T-helper 17 cell (primary cell): Measurements from ENCODE around the gene LRMDA. TPM values are rescaled to one million over a fixed set of nuclear protein-coding genes. Genes with fewer than 3 reads are reported as not detected.

Source experiments
- ATAC-seq: fragments of 150-1000 bp; cut with Tn5 transposase; 2 replicates; pipeline ENCODE4 v1.10.0; 2021; ENCODE audit warnings: mild to moderate bottlenecking, moderate library complexity
- DNase-seq, 3 donors: peaks; one replicate each; pipeline versions ENCODE4 v3.0.0 to v3.0.0-alpha.2; 2020 to 2021
- H3K9me3 ChIP-seq: one replicate; pipeline ENCODE4 v1.7.0; 2013; ENCODE audit warnings: low read length, mild to moderate bottlenecking; ENCODE audit not compliant: control insufficient read depth, poor library complexity, severe bottlenecking
- H3K27ac Mint-ChIP-seq: one replicate; pipeline ENCODE4 v1.8.0; 2022; ENCODE audit warnings: mild to moderate bottlenecking, moderate library complexity, mixed read lengths
- H3K27me3 Mint-ChIP-seq: one replicate; pipeline ENCODE4 v1.8.0; 2022; ENCODE audit warnings: mixed read lengths
- H3K36me3 Mint-ChIP-seq: one replicate; pipeline ENCODE4 v1.8.0; 2022; ENCODE audit warnings: low read depth, mixed read lengths
- H3K4me1 Mint-ChIP-seq: one replicate; pipeline ENCODE4 v1.8.0; 2022; ENCODE audit warnings: mild to moderate bottlenecking, mixed read lengths
- H3K4me3 Mint-ChIP-seq: one replicate; pipeline ENCODE4 v1.8.0; 2022; ENCODE audit warnings: mild to moderate bottlenecking, moderate library complexity, mixed read lengths
- total RNA-seq, 4 donors: library from RNA in 2 of 4; stranded (reverse) in 2 of 4; gene quantifications; one replicate each; pipeline ENCODE4 v1.2.3 and lab custom pipeline; 2022 to 2026

Gene LRMDA
- total RNA-seq, 2 donors from 2014 or later = not detected

DNA sequence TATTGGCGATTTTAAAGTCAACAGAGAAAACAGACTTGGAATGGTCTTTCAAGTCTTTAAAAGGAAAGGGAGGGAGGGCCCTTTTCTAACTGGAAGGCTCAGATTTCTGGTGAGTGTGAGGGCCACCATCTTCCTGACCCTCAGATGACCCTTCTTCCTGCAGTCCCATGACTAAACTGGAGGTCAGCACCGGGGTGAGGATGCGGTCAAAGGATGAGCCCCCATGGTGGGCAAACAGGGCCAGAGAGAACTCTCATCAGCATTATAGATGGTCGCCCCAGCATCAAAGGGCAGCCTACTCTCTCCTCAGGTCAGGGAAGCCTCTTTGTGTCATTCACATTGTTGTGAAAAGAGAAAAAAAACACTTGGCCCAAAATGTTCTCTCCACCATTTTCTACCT lies 219.2 kb downstream of the LRMDA start:
- Mint-ChIP-seq H3K4me3 (no peak overlapping the region), H3K27me3 (no peaks in the 10 kb centered on the region), H3K27ac (no peak overlapping the region), H3K36me3 (no peaks in the 10 kb centered on the region), H3K4me1 (no peaks in the 10 kb centered on the region)
- no peak for DNase-seq
- no peak for ATAC-seq
- H3K9me3 ChIP-seq = no peaks in the 10 kb centered on the region

DNA sequence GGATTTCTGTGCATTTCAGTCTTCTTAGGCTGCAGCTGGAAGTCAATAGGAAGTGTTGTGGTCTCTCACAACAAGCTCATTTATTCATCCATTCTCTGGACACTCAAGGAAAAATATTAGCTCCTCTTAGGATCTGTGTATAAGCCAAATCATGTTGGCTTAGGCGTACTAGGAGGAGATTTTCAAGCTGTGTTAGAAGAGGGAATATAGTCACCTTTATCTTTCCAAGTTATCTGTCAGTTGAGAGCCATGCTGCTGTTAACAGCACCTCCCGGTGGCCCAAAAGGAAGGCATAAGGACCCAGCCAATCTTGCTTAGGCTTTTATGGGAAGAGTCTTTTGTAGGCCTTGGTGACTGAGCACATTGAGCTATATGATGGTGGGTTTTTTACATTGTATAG lies 220.0 kb downstream of the LRMDA start:
- Mint-ChIP-seq H3K4me1 (no peaks in the 10 kb centered on the region), H3K4me3 (no peak overlapping the region), H3K27me3 (peaks cover 5% of the 10 kb centered on the region), H3K36me3 (no peaks in the 10 kb centered on the region), H3K27ac (no peak overlapping the region)
- H3K9me3 ChIP-seq = no peaks in the 10 kb centered on the region
- DNase-seq (no peak), ATAC-seq (no peak)

DNA sequence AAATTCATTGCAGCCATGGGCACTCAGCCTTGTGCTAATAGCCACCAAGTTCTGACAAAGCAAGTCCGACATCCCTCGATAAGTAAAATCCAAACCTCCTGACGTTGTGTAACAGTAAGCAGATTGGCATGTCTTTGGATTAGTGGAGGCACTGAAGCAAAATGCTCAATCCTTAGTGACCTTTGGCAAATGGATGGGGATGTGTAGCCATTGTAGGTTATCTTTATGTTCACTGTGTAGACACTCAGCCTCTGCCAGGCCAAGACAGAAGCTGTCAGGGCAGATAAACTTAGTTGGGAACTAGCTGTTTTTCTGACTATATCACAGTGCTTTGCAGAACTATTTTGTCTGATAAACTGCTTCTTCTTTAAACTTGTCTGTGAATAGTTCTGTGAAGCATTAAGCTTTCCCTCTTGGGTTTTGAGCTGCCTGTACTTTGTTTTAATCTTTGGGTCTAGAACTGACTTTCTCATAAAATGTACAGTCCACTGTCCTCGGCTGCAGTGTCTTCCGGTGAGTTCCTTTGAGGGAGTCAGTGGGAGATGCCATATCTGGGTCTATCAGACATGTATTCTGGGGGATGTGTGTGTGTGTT lies 220.8 kb downstream of the LRMDA start:
- H3K27me3 Mint-ChIP-seq = peaks cover 13% of the 10 kb centered on the region
- ATAC-seq (no peak), DNase-seq (no peak)
- H3K4me1 Mint-ChIP-seq = no peaks in the 10 kb centered on the region
- no peaks in the 10 kb centered on the region for H3K36me3 Mint-ChIP-seq
- H3K27ac Mint-ChIP-seq = no peak overlapping the region
- H3K4me3 Mint-ChIP-seq = no peak overlapping the region
- H3K9me3 ChIP-seq = no peaks in the 10 kb centered on the region

DNA sequence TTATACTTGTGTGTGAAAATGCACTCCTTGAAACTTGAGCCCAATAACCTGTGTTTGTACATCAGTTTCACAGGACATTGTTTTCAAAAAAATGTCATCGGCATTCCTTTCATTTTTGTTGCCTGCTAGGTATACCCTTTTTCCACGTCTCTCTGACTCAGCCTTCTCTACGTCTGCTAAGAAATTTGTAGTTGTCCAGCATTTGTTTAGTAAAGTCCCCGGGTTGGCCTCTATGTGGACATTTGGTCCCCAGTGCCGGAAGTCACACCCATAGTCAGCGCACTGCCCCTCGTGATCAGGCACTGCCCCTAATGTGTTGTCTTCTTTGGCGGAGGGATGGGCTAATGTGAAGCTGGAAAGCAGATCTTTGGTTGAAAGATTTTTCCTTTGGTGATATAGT lies 222.3 kb downstream of the LRMDA start:
- H3K27ac Mint-ChIP-seq = no peak overlapping the region
- no peaks in the 10 kb centered on the region for H3K36me3 Mint-ChIP-seq
- peaks cover 19% of the 10 kb centered on the region for H3K27me3 Mint-ChIP-seq

DNA sequence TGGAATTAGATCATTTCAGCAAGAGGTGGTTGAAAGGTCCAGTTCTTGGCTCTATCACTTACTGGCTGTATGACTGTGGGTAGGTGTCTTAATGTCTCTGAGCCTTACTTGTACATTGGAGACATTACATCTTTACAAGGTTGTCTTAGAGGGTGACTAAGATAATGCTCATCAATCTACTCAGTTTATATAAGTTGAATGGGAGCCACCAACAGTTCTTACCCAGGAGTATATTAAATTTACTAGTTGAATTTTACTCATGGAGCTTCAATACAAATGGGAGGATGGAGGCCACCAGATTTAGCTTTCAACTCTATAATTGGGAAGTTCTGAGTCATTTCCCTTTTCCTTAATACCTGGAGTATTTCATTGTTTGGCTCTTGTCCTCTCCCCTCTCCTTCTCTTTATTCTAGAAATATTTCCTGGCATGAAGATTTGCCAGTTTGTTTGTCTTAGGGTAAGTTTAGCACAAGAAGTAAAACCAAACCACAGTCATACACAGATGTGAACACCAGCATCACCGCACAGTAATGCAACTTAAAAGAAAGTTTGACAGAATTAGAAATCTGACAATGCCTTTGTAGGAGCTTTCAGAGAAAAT lies 222.8 kb downstream of the LRMDA start:
- no peak for ATAC-seq
- Mint-ChIP-seq H3K27me3 (peaks cover 24% of the 10 kb centered on the region), H3K4me3 (no peak overlapping the region), H3K27ac (no peak overlapping the region), H3K4me1 (no peaks in the 10 kb centered on the region), H3K36me3 (no peaks in the 10 kb centered on the region)
- no peaks in the 10 kb centered on the region for H3K9me3 ChIP-seq
- DNase-seq = no peak

More for the DNA sequence above, 222.3 kb downstream of the LRMDA start:
- H3K9me3 ChIP-seq = no peaks in the 10 kb centered on the region
- no peak overlapping the region for H3K4me3 Mint-ChIP-seq
- no peaks in the 10 kb centered on the region for H3K4me1 Mint-ChIP-seq
- no peak for DNase-seq
- ATAC-seq = no peak

DNA sequence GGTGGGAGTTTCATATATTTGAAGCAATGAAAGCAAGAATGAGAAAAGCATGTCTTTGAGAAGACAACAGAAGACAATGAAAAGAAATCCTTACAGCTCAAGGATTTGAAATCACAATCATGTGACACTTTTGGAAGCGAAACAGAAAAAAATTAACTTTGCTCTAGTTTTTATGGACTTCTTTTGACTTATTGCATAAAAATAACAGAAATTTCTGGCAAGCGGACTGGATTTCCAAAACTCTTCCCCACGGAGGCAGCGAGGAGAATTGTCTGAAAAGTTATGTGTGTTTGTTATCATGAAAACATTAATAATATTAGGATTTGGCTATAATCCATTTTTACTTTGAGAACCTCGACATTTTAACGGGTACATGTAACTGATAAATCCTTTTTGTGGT lies 223.3 kb downstream of the LRMDA start:
- H3K9me3 ChIP-seq = no peaks in the 10 kb centered on the region
- Mint-ChIP-seq H3K36me3 (no peaks in the 10 kb centered on the region), H3K4me3 (no peak overlapping the region), H3K27me3 (peaks cover 26% of the 10 kb centered on the region), H3K4me1 (no peaks in the 10 kb centered on the region), H3K27ac (no peak overlapping the region)
- DNase-seq (no peak), ATAC-seq (no peak)

DNA sequence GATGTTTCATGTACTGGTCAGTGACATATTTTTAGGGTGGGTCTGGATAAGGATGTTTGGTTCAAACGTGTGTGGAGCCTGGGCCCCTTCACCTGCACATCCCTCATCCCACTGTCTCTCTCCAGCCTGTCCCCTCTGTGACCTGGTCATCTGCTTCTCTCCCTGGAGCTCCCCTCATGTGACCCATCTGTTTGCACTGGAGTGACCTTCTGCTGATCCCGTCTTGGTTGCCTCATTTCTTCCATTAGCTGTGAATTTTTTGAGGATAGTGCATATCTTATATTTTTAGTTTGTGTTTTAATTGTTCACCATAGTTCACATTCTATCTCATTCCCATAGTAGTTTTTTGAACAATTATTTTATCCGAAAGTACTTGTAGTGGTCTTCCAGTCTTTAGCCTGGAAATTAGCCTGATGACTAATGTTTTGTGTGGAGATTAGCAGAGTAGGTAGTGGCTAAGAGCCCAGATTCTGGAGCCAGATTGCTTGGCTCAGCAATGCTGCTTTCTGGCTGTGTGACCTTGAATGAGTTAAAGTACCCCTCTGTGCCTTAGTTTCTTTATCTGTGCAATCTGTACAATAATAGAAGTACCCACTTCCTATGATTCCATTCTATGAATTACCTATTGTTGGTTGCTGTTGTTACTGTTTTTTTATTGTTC lies 224.5 kb downstream of the LRMDA start:
- no peak for ATAC-seq
- H3K4me1 Mint-ChIP-seq = no peaks in the 10 kb centered on the region
- H3K27ac Mint-ChIP-seq = no peak overlapping the region
- peaks cover 27% of the 10 kb centered on the region for H3K27me3 Mint-ChIP-seq
- no peaks in the 10 kb centered on the region for H3K9me3 ChIP-seq
- DNase-seq = no peak
- H3K4me3 Mint-ChIP-seq = no peak overlapping the region
- H3K36me3 Mint-ChIP-seq = no peaks in the 10 kb centered on the region

DNA sequence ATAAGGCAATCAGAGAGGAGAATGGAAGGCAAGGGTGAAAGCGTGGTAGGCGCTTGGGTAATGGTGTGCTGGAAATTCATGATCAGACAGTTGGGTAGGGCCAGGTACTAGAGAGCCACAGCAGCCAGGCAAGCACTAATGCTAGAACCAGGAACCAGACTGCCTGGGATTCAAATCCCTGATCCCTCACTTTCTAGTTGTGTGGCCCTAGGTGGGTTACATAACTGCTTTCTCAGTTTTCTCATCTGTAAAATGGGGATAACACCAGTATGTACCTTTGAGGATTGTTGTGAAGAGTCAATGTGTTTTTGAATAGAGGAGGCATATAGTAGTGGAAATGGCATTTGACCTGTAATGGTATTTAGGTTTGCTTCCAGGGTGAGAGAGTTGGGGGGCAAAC lies 225.9 kb downstream of the LRMDA start:
- no peak overlapping the region for H3K27ac Mint-ChIP-seq
- no peaks in the 10 kb centered on the region for H3K36me3 Mint-ChIP-seq
- DNase-seq (no peak), ATAC-seq (no peak)
- H3K9me3 ChIP-seq = no peaks in the 10 kb centered on the region
- H3K4me3 Mint-ChIP-seq = no peak overlapping the region
- no peaks in the 10 kb centered on the region for H3K4me1 Mint-ChIP-seq
- peaks cover 33% of the 10 kb centered on the region for H3K27me3 Mint-ChIP-seq

DNA sequence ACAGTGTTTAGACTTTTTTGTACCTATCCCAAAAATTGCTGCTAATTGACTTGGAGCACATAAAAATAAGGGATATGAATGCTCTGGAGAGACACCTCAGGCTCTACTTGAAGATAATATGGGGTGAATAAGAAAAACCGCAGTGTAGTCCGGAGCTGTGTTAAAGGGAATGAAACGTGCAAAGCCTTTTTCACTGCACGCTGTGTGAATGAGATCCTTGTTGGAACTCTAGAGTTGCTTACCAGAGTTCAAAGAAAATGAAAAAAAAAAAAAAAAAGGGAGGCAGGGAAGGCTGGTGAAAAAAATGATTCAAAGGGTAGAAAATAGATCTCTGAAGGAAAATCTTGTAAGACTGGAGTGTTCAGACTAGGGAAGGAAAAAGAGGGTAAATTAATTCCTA lies 226.6 kb downstream of the LRMDA start:
- DNase-seq (no peak), ATAC-seq (no peak)
- Mint-ChIP-seq H3K27me3 (peaks cover 38% of the 10 kb centered on the region), H3K27ac (no peak overlapping the region), H3K4me3 (no peak overlapping the region), H3K4me1 (no peaks in the 10 kb centered on the region), H3K36me3 (no peaks in the 10 kb centered on the region)
- H3K9me3 ChIP-seq = no peaks in the 10 kb centered on the region

DNA sequence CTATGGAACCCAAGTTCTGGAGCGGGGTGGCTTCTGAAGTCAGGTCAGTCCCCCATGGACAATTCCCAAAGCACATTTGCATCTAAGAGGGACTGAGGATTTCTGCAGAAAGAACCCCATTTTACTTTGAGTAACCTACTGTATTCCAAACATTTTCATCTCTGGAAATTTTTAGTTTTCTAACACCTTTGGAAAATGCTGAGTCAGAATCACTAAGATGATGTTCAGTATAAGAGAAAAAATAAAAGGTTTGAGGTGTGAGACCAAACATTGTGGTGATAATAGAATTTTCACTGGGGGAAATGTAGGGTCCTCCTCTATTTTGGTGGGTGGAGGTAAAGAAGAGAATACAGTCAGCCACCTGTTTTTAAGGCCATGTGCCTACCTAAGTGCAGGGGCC lies 227.1 kb downstream of the LRMDA start:
- DNase-seq (no peak), ATAC-seq (no peak)
- Mint-ChIP-seq H3K4me3 (no peak overlapping the region), H3K4me1 (no peaks in the 10 kb centered on the region), H3K36me3 (no peaks in the 10 kb centered on the region), H3K27ac (no peak overlapping the region), H3K27me3 (peaks cover 38% of the 10 kb centered on the region)
- no peaks in the 10 kb centered on the region for H3K9me3 ChIP-seq

DNA sequence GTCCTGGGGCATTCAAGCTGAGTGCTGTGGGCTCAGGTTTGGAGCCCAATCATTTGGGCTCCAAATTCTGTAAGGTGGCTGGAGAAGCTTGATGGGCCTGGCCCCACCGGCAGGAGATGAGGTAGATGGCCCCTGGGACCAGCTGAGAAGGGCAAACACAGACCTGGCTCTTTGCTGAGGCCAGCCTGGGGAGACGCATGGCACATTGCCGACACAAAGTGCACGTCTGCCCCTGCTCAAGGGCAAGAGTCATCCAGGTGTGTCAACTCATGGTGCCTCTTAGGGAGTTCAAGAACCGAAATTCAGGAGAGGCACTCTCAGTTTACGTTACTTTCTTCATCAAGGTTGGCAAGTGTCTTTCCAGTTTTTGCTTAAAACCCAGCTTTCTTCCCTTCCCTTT lies 227.5 kb downstream of the LRMDA start:
- Mint-ChIP-seq H3K4me1 (no peaks in the 10 kb centered on the region), H3K27ac (no peak overlapping the region), H3K27me3 (peaks cover 38% of the 10 kb centered on the region), H3K4me3 (no peak overlapping the region), H3K36me3 (no peaks in the 10 kb centered on the region)
- ATAC-seq = no peak
- H3K9me3 ChIP-seq = no peaks in the 10 kb centered on the region
- no peak for DNase-seq

DNA sequence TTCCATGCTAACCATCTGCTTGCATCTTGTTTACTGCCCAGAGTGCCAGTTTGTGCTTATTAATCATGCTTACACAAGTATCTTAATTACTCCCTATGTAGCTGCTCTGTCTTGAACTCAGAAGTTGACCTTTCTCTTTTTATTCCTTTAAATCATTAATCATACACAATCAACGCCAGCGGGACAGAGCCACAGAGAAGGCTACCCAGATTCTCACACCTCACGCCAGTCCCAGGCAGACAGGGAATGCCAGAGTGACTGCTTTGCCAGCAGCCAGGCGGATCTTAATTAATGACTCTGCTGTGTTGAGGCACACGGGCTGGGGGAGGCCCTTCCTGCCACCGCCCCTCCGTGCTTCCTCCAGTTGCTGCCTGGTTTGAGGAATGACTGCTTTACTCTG lies 229.4 kb downstream of the LRMDA start:
- no peaks in the 10 kb centered on the region for H3K36me3 Mint-ChIP-seq
- H3K9me3 ChIP-seq = no peaks in the 10 kb centered on the region
- no peak overlapping the region for H3K4me3 Mint-ChIP-seq
- DNase-seq (no peak), ATAC-seq (no peak)
- peaks cover 43% of the 10 kb centered on the region for H3K27me3 Mint-ChIP-seq
- H3K4me1 Mint-ChIP-seq = no peaks in the 10 kb centered on the region
- H3K27ac Mint-ChIP-seq = no peak overlapping the region

DNA sequence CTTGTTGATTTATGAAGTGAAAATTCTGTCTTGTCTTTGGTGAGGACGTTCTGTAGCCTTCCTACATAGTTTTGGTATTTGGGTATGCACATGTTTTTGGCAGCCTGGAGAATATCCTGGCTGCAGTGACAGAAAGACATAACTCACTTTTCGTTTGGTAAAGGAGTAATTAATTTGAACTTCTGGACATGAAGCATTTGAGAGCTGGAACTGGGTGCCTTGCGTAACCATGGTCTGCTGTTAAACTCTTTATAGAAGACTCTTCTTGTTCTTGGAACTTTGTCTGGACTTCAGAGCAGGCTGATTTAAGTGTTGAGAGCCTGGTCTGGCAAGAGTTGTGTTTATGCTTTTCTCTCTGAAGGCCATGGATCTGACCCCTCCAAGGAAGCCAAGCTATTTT lies 231.3 kb downstream of the LRMDA start:
- H3K4me3 Mint-ChIP-seq = no peak overlapping the region
- H3K36me3 Mint-ChIP-seq = no peaks in the 10 kb centered on the region
- ATAC-seq (no peak), DNase-seq (no peak)
- no peaks in the 10 kb centered on the region for H3K4me1 Mint-ChIP-seq
- peaks cover 30% of the 10 kb centered on the region for H3K27me3 Mint-ChIP-seq
- H3K9me3 ChIP-seq = no peaks in the 10 kb centered on the region
- no peak overlapping the region for H3K27ac Mint-ChIP-seq
